ENCODE data around the gene UBE4B. TPM values are rescaled to one million over a fixed set of nuclear protein-coding genes. Genes with fewer than 3 reads are reported as not detected.

The UBE4B gene
- total and polyA plus RNA-seq, 2 of the 4 experiments (the other 2 are of a cell fraction), result 26.5 to 39.3 TPM

DNA sequence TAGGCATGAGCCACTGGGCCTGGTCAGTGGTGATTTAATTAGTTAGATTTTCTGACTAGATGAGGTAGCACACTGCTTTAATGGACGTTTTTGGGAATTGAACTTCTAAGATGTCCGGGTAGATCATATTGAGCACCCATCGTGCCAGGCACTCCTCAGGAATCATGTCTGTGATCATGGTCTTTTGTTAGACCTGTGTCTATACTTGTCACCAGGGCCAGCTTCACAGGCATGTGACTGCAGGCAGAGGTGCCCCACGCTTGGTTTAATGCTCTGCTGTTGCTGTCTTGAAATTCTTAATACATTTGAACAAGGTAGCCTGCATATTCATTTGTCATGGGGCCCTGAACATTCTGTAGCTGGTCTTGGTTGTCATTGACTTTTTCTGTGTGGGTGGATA lies 19.6 kb downstream of the UBE4B start:
- peaks cover 46% of the 10 kb centered on the region for H4K20me1 ChIP-seq (ENCODE audit: insufficient read depth, low read length)
- ChIA-PET POLR2A (ENCODE audit: unreplicated experiment) (no interaction called here), CTCF (no interaction called here)
- H2BK5ac ChIP-seq (ENCODE audit: low read depth, low read length, poor library complexity, severe bottlenecking), result no peak overlapping the region
- no peak overlapping the region for H2AK5ac ChIP-seq (ENCODE audit: low read depth, low read length)
- no peak overlapping the region for H3K18ac ChIP-seq (ENCODE audit: low read depth, low read length)
- in situ Hi-C loops (cut with MboI; ENCODE audit: low sequenced_read_pairs) (no loop called here), dilution Hi-C loops (cut with HindIII; ENCODE audit: low sequenced_read_pairs, unreplicated experiment) (no loop called here), intact Hi-C loops (cut with micrococcal nuclease) (no loop called here)
- DNase-seq (no peak), ATAC-seq (ENCODE audit: low read depth) (no peak)
- no peak overlapping the region for H2AFZ ChIP-seq (replicated peaks; ENCODE audit: low read length, poor library complexity)
- H3K79me1 ChIP-seq (ENCODE audit: low read depth in 1 of 2, low read length in 2 of 2), result peaks cover 38 to 86% of the 10 kb centered on the region in 2 experiments
- no peak overlapping the region for H3K14ac ChIP-seq (replicated peaks; ENCODE audit: low read depth, low read length)
- no peak overlapping the region for H3K27ac ChIP-seq (ENCODE audit: insufficient read depth, low read length)
- no peak overlapping the region for H2BK120ac ChIP-seq (ENCODE audit: low read depth, low read length)
- H4K91ac ChIP-seq (ENCODE audit: insufficient read depth, low read depth, low read length), result no peak overlapping the region
- H3K4ac ChIP-seq (ENCODE audit: low read depth, low read length), result no peak overlapping the region
- H3K27me3 ChIP-seq (ENCODE audit: control insufficient read depth, insufficient read depth, low read length), result no peaks in the 10 kb centered on the region
- no peak overlapping the region for H2AK9ac ChIP-seq (replicated peaks; ENCODE audit: low read depth, low read length, poor library complexity)
- H3K36me3 ChIP-seq (ENCODE audit: control insufficient read depth, insufficient read depth, low read length), result peaks cover 2% of the 10 kb centered on the region; the same call in 1 of the 2 replicates
- no peaks in the 10 kb centered on the region for H3K9me3 ChIP-seq (ENCODE audit: control insufficient read depth, insufficient read depth, low read length)
- H3K9me1 ChIP-seq (ENCODE audit: insufficient read depth, low read length), result peaks cover 11% of the 10 kb centered on the region
- H3K4me2 ChIP-seq (ENCODE audit: low read depth, low read length), result no peak overlapping the region
- no peak overlapping the region for H3K4me3 ChIP-seq (ENCODE audit: insufficient read depth, low read depth, low read length)
- peaks cover 3% of the 10 kb centered on the region for H3K4me1 ChIP-seq (ENCODE audit: control insufficient read depth, insufficient read depth, low read length)
- H2BK20ac ChIP-seq (ENCODE audit: low read depth, low read length), result no peak overlapping the region
- 88% methylated on average over 3 of the region's 4 CpGs; no CpG with 5 or more reads in 1 of the 2 experiments for WGBS, 2 experiments (ENCODE audit: extremely low coverage in 2 of 2, insufficient read length in 1 of 2)
- no peak overlapping the region for H2BK15ac ChIP-seq (ENCODE audit: low read depth, low read length)
- BruUV-seq (replicated peaks), result no TSS peak
- H3K23ac ChIP-seq (ENCODE audit: low read depth, low read length), result no peak overlapping the region
- no peak overlapping the region for H4K8ac ChIP-seq (ENCODE audit: low read depth in 2 of 2, low read length in 2 of 2)
- TF ChIP-seq MAFK (IDR thresholded peaks at IDR 0.05; ENCODE audit: low read depth, low read length) (no peak), NFE2L2 (IDR thresholded peaks at IDR 0.05; ENCODE audit: low read depth, low read length) (no peak), RCOR1 (IDR thresholded peaks at IDR 0.05; ENCODE audit: insufficient replicate concordance, low read length) (no peak)
- no peak overlapping the region for H3K56ac ChIP-seq (ENCODE audit: extremely low read depth, insufficient read depth, low read length)
- no peak overlapping the region for H3K9ac ChIP-seq (ENCODE audit: low read depth, low read length)
- H4K5ac ChIP-seq (ENCODE audit: low read depth, low read length), result no peak overlapping the region
